Measurements from ENCODE around the gene TMEM37. TPM values are rescaled to one million over a fixed set of nuclear protein-coding genes. Genes with fewer than 3 reads are reported as not detected.

Gene TMEM37
- total and polyA plus RNA-seq, 2 of the 13 experiments (the other 11 are each of a cell fraction or from before 2014, with no cell fraction given): 37.7 to 115 TPM

DNA sequence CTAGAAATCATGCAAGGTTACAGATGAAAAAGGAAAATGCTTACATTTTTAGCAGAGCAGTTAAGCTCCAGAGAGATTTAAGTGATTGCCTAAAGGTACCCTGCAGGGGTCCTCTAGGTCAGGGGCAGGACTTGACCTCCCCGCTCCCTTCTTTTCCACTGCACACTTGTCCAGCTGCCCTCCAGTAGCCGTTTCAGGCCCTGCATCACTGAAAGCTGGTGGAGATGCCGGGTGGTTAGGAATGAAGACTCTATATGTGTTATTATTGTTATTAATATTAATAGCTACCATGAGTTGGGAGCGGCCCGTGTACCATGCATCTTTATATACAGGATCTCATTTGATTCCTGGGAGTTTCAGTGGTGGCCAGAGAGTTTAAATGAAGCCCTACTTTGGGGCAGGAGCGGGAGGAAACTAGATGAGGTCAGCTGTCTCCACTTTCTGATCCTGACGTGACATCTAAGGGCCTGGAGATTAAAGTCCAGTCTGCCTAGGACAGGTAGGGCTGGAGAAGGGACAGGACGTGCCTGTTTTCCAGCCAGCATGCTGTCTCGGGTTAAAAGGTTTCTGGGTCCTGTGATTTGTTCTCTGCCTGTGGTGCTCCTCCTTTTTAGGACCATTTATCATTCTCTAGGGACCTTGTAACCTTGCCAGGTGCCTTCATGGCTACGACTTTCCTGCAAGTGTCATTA, 2.1 kb downstream of the TMEM37 start (continued):
- TF ChIP-seq ARID2 (CRISPR knock-in tag; IDR thresholded peaks at IDR 0.05; ENCODE audit: borderline replicate concordance) (no peak), SP140L (CRISPR knock-in tag; IDR thresholded peaks at IDR 0.05; ENCODE audit: borderline replicate concordance) (0 out of 2 replicates have a peak, but pooled peaks have one; percentile 28), PAF1 (CRISPR knock-in tag; IDR thresholded peaks at IDR 0.05) (no peak; the same call in 1 of the 2 replicates), HCFC1 (IDR thresholded peaks at IDR 0.05; ENCODE audit: low read depth, low read length) (no peak), SRF (IDR thresholded peaks at IDR 0.05; ENCODE audit: low read depth, low read length) (no peak), HINFP (CRISPR knock-in tag; IDR thresholded peaks at IDR 0.05; ENCODE audit: low read depth) (no peak), MBNL3 (CRISPR knock-in tag; conservative IDR thresholded peaks at IDR 0.05) (no peak), ZNF841 (CRISPR knock-in tag; IDR thresholded peaks at IDR 0.05; ENCODE audit: borderline replicate concordance) (no peak), ZNF460 (CRISPR knock-in tag; IDR thresholded peaks at IDR 0.05; ENCODE audit: borderline replicate concordance) (no peak), FOSL2 (CRISPR knock-in tag; IDR thresholded peaks at IDR 0.05) (peak; percentile 45; the same call in 1 of the 2 replicates), PLRG1 (conservative IDR thresholded peaks at IDR 0.05) (no peak), ZNF331 (CRISPR knock-in tag; IDR thresholded peaks at IDR 0.05) (peak; percentile 70), NR2F1 (CRISPR knock-in tag; IDR thresholded peaks at IDR 0.05) (peak in 1 of 2 experiments; percentile 56; a peak in 1 of 4 replicates), ZBTB2 (CRISPR knock-in tag; IDR thresholded peaks at IDR 0.05; ENCODE audit: low read depth) (no peak), ZNF562 (CRISPR knock-in tag; IDR thresholded peaks at IDR 0.05; ENCODE audit: borderline replicate concordance) (no peak), MED8 (CRISPR knock-in tag; IDR thresholded peaks at IDR 0.05; ENCODE audit: insufficient replicate concordance) (no peak), NCOA2 (CRISPR knock-in tag; IDR thresholded peaks at IDR 0.05) (peak; percentile 27), GABPA (IDR thresholded peaks at IDR 0.05; ENCODE audit: low read depth, low read length) (no peak), GABPA (CRISPR knock-in tag; IDR thresholded peaks at IDR 0.05; ENCODE audit: low read depth) (no peak), TRIM24 (CRISPR knock-in tag; IDR thresholded peaks at IDR 0.05) (no peak), ELF1 (CRISPR knock-in tag; IDR thresholded peaks at IDR 0.05) (no peak), ZNF33A (CRISPR knock-in tag; IDR thresholded peaks at IDR 0.05; ENCODE audit: borderline replicate concordance) (no peak), MYC (CRISPR knock-in tag; IDR thresholded peaks at IDR 0.05; ENCODE audit: borderline replicate concordance) (no peak), ZNF180 (CRISPR knock-in tag; IDR thresholded peaks at IDR 0.05; ENCODE audit: borderline replicate concordance, low read depth) (no peak), RFXANK (CRISPR knock-in tag; IDR thresholded peaks at IDR 0.05) (no peak), ATF7-NPFF (CRISPR knock-in tag; IDR thresholded peaks at IDR 0.05; ENCODE audit: low read depth) (no peak), AGO1 (IDR thresholded peaks at IDR 0.05; ENCODE audit: low read depth, low read length, poor library complexity, severe bottlenecking) (no peak), RBM39 (IDR thresholded peaks at IDR 0.05; ENCODE audit: low read depth, low read length, poor library complexity, severe bottlenecking) (no peak), RXRA (CRISPR knock-in tag; IDR thresholded peaks at IDR 0.05) (peak; percentile 35; the same call in 1 of the 2 replicates), XRCC5 (optimal IDR thresholded peaks at IDR 0.05; ENCODE audit: low read length) (peak; percentile 52), SIX4 (CRISPR knock-in tag; IDR thresholded peaks at IDR 0.05) (peak; percentile 51; the same call in 1 of the 2 replicates), DMAP1 (CRISPR knock-in tag; IDR thresholded peaks at IDR 0.05) (no peak)

Data from HepG2 (cell line).